ENCODE measurements around the gene OR6N2.

OR6N2 gene

GRCh38 chr1:158752155-158752712 is 28.8 kb downstream of the OR6N2 start:
- no peak for DNase-seq

GRCh38 chr1:158735848-158736247 is 45.2 kb downstream of the OR6N2 start:
- DNase-seq, result no peak

- no peak for DNase-seq
Observed at GRCh38 chr1:158732524-158732923, 48.5 kb downstream of the OR6N2 start.

GRCh38 chr1:158731707-158732106 is 49.3 kb downstream of the OR6N2 start:
- DNase-seq, result no peak

GRCh38 chr1:158730453-158730852 is 50.6 kb downstream of the OR6N2 start:
- DNase-seq, result no peak

- no peak for DNase-seq
Observed at GRCh38 chr1:158728510-158729225, 52.3 kb downstream of the OR6N2 start.

GRCh38 chr1:158724442-158724841 is 56.6 kb downstream of the OR6N2 start:
- DNase-seq, result no peak
